ENCODE measurements around the gene PERM1.

PERM1 gene

DNA sequence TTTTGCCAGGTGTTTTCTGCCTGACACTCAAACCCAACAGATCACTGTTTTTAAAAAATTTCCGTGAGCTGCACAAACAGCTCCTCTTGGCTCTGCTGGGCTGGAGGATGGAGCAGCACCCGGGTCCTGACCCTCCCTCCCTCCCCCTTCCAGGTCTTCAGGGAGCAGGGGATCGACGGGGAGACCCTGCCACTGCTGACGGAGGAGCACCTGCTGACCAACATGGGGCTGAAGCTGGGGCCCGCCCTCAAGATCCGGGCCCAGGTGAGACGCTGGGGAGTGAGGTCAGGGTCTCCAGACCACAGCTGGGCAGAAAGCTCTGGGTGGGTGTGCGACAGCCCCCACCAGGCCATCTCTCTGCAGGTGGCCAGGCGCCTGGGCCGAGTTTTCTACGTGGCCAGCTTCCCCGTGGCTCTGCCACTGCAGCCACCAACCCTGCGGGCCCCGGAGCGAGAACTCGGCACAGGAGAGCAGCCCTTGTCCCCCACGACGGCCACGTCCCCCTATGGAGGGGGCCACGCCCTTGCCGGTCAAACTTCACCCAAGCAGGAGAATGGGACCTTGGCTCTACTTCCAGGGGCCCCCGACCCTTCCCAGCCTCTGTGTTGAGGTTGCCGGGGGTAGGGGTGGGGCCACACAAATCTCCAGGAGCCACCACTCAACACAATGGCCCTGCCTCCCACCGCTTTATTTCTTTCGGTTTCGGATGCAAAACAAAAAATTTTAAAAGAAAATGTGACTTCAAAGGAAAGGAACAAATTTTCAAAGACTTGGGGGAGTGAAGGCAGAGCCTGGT, 38.1 kb downstream of the PERM1 start:
- no peak for DNase-seq

DNA sequence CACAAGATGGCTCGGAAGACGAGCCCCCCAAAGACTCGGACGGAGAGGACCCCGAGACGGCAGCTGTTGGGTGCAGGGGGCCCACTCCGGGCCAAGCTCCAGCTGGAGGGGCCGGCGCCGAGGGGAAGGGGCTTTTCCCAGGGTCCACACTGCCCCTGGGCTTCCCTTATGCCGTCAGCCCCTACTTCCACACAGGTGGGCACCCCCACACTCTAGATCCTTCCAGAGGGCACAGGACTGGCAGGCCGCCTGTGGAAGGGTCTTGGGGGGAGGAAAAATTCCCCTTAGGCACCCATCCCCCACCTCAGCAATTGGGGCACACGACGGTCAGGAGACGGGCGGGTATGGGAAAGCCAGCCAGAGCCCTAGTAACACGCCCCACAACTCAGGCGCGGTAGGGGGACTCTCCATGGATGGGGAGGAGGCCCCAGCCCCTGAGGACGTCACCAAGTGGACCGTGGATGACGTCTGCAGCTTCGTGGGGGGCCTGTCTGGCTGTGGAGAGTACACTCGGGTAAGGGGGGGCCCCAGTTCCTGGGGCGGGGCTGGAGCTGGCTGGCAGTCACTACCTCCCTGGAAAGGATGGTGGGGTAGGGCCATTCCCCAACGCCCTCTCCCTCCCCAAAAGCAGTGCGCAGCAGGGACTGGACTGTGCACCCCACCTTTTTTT, 38.9 kb downstream of the PERM1 start:
- DNase-seq: no peak

DNA sequence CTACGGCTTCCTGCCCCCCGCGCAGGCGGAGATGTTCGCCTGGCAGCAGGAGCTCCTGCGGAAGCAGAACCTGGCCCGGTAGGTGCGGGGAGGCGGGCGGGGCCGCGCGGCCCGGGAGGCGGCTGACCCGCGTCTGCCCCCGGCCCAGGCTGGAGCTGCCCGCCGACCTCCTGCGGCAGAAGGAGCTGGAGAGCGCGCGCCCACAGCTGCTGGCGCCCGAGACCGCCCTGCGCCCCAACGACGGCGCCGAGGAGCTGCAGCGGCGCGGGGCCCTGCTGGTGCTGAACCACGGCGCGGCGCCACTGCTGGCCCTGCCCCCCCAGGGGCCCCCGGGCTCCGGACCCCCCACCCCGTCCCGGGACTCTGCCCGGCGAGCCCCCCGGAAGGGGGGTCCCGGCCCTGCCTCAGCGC, 39.5 kb downstream of the PERM1 start:
- no peak for DNase-seq

DNA sequence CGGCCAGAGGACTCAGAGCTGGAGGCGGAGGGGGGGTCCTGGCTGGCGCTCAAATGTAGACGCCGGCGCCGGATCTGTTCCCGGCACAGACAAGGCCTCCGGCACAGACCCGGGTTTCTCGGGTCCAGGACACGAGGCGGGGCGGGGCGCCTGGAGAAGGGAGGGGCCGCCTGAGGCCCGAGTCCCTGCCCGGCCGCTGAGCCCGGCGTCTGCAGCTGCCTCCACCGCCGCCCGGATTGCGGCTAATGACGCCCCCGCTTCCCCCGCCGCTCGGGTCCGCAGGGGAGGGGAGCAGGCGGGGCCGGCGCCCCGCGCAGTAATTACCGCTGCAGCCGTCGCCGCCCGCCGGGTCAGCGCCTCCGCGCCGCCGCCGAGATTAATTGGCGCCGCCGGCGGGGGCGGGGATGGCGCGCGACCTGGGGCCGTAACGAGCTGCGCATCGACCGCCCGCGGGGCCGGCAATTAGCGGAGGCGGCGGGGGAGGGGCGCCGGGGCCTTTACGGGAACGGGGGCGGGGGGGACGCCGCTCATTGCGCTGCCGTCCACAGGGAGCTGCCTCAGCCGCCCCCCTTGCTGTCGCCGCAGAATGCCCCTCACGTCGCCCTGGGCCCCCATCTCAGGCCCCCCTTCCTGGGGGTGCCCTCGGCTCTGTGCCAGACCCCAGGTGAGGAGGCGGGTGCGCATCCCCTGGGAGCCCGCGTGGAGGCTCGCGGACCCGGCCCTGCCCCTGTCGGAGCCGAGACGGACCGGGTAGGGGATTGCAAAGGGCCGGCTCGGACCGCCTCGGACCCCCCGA, 40.1 kb downstream of the PERM1 start:
- DNase-seq: no peak

DNA sequence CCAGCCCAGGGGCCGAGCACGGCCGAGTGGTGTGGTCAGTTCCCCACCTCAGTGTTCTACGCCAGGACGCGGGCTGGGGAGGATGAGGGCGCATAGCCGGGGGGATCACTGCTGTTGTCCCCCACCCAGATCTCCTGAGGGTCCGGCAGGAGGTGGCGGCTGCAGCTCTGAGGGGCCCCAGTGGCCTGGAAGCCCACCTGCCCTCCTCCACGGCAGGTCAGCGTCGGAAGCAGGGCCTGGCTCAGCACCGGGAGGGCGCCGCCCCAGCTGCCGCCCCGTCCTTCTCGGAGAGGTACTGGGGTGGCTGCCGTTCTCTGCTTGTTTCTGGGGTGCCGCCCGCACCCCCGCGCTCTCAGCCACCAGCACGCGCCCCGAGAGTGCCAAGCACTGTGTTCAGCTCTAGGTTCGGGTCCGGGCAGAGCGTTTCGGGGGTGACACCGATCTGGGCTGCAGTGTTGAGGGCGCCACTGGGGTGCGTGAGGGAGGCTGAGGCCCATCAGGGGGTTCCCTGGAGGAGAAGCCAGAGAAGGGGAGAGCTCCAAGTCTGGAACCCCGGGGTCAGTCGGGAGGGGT, 40.8 kb downstream of the PERM1 start:
- DNase-seq: no peak

DNA sequence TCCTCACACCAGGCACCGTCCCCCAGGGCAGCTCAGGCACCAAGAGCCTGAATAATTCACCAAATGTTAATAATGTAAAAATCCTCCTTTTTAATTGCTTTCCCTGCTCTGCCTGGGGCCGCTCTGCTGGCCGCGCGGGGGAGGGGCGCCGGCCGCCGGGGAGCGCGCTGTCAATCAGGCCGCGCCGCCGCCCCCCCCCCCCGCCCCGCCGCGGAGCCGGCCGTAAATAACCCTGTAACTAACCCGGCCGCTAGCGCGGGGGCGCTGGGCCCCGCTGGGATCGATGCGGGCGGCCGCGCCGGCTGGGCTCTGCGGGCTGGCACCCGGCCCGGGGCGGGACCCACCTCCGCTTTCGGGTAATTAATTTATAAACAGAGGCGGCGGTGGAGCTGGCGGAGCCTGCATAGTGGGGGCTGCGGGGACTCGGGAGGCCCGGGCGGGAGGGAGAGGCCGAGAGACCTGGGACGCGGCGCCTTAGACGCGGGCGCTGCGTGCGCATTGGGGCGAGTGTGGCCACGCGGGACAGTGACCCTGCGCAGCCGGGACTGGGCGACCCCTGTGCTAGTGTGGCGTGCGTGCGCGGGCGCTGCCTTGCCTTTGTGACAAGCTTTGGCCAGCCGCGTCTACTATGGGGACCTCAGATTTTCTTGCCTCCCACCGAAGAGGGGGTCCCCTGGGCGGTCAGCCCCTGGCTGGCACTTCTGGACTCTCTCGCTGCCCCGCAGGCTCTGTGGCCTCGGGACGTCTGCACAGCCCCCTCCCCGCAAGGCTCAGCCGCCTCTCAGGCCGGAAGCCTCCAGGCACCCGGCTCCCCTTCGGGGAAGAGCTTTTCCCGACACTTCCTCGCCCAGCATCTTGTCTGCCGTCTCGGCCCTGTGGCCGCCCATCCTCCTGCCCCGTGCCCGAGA, 41.5 kb downstream of the PERM1 start:
- no peak for DNase-seq

DNA sequence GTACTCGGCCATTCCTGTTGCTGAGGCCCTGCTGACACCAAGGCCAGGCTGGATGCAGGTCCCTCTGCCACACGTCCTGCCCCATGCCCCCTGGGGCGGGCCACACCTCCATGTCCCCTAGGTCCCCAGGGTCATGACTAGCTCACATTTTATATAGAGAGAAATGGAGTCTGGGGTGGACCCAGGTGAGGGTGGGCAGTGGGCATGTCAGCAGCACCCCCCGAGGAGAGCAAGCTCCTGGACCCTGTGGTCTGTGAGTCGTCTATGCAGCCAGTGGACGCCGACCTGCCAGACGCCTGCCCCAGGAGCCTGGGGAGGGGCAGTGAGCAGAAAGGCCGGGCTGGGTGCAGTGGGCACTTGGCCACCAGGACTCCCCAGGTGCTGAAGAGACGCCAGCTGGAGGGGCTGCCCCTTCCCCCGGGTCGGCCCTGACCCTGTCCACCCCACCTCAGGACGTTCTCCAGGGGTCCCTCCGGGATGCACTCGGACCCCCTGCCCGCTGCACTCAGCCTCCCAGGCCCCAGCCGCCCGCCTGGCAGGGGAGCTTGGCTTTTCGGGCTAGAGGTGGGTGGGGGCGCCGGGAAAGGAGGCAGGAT, 42.3 kb downstream of the PERM1 start:
- DNase-seq: no peak

DNA sequence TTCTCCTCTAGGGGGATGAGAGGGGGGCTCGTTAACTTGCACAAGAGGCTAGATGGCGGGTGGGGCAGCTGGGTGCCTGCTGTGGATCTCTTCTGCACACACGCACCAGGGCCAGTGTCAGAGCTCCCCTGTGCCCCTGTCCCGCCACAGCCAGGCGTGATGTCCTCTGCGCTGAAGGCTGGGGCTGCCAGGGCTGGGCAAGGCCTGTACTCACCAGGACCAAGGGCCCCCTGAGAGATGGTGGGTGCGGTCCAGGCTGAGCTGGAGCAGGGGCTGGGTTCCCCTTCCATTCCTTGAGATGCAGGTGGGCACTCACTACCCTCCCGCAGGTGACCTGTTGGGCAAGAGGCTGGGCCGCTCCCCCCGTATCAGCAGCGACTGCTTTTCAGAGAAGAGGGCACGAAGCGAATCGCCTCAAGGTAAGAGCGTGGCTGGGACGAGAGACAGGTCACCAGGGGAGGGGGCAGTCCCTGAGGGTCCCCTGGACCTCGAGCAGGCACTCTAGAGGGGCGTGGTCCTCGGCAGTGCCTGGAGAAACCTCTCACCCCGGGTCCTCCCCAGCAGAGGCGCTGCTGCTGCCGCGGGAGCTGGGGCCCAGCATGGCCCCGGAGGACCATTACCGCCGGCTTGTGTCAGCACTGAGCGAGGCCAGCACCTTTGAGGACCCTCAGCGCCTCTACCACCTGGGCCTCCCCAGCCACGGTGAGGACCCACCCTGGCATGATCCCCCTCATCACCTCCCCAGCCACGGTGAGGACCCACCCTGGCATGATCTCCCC, 43.0 kb downstream of the PERM1 start:
- no peak for DNase-seq

DNA sequence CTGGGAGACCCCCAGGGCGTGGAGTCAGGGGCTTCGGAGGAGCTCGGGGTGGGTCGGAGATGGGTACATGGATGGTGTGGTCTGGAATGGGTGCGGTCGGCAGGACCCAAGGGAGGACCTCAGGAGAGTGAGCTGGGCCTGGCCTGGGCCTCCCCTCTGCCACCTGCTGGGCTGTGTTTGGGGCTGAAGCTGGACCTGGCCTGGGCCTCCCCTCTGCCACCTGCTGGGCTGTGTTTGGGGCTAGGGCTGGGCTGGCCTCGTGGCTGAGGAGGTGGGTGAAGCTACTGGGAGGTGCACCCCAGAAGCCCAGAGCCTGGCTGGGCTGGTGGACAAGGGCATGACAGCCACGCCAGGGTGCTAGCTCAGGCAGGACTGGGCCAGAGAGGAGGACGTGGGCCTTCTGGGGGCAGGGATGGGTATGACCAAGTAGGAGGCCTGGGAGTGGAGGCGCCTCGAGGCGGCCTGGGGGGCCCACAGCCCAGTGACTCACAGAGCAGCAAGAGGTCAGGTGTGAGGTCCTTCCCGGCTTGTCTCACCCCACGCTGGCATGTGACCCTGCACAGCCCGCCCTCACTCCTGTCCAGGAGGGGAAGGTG, 43.7 kb downstream of the PERM1 start:
- no peak for DNase-seq

DNA sequence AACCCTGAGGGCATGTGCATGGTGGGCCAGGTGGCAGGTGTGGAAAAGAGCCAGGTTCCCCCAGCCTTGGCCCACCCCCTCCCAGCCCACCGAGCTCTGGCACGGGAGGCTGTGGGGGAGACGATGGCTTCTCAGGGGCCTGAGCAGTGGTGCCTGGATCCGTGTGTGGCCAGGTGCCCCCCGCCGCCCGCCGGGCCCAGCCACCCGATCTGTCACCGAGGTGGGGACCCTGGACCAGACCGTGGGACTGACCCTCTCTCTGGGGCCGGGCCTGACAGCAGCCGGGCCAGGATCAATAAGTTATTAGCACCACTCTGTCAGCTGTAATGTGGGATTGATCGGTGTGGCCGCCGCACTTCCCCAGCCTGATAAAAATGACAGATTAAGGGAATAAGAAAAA, 44.4 kb downstream of the PERM1 start:
- DNase-seq: no peak

DNA sequence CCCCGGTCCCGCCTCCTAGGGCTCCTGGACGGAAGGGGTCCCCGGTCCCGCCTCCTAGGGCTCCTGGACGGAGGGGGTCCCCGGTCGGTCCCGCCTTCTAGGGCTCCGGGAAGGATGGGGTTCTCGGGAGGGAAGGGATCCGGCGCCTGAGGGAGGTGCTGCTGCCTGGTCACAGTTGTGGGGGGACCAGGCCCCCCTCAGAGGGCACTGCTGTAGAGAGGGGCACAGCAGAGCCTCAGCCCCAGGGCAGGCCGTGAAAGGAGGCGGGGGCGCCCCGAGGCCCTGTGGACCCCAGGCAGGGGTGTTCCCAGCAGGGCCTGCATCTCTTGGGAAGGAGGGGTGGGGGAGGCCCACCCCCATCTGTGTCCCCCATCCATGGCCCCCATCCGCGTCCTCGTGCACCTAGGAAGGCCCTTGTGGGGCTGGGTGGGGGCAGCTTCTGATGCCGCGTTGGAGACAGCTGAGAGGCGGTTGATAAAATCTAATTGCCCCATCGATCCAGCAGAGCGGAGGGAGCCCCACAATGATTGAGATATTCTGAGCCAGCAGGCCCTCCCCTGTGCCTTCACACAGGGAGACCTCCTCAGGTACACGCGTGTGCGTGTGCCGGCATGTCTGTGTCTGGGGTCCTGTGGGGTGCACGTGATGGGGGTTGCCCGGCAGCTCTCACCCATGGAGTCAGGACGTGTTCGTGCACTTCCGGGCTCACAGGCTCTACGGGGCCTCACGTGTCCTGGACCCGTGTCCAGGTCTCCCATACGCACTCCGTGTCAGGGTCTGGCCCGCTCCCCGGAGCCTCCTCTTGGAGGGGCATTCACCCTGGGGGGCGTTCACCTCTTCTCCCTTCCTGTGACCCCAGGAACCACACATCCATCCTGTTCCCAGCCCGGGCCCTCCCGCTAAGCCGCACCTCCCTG, 45.3 kb downstream of the PERM1 start:
- DNase-seq: no peak

DNA sequence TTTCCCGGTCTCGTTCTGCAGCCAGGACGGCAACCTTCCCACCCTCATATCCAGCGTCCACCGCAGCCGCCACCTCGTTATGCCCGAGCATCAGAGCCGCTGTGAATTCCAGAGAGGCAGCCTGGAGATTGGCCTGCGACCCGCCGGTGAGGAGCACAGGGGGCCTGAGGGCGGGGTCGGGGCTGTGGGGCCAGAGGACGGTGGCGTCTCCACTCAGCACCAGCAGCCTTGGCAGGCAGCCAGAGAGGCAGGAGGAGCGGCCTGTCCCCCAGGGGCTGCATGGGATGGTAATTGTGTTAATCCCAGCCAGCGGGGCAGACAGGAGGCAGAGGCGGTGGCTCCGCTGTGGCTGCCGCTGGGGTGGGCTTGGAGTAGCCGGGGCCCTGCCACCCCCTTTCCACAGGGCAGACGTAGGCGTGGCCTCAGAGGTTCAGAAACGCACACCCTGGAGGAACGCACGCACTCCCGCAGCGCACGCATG, 46.1 kb downstream of the PERM1 start:
- no peak for DNase-seq

DNA sequence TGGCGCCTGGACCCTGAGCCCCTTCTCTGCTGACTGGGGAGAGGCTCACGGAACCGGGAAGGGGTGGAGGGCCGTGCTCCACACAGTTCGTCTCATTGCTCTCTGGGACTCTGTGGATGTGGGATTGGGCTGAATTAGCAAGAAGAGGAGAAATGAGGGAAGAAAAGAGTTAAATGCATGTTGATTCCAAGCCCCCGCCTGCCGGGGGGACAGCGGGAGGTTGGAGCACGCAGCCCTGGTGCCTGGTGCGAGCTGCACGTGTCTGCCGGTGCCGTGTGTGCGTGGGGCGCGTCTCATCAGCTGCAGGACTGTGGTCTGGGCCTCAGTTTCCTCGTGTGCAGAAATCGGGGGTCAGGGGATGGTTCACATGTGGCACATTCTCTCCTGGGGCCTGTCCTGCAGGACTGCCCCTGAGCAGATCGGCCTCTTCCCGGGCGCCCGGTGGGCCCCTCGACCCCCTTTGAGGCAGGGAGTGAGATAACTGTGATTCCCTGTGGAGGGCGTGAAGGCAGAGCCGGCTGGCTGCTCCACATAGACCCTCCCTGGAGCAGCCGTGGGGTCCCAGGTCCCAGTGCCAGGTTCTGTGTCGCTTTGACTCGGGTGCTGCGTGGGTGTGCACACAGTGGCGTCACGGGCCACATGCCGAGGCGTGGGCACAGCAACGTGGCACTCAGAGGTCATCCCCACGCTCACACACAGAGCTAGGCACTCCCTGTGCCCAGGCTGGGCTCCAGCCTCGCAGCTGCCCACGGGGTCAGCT, 46.7 kb downstream of the PERM1 start:
- no peak for DNase-seq

DNA sequence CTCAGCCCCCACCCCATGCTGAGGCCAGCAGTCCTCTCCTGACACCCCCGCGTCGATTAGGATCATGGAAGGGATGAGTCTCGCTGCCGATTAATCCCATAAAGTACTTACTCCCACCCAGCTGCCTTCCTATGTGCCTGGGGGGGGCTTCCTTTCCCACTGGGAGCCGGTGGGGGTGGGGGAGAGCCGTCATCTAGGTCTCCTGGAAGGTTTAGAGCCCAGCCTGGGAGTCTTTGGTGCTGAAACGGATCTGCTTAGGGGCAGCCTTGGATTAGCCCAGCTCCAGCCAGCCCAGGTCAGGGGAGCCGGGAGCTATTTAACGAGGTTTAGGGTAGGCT, 48.3 kb downstream of the PERM1 start:
- DNase-seq: no peak

DNA sequence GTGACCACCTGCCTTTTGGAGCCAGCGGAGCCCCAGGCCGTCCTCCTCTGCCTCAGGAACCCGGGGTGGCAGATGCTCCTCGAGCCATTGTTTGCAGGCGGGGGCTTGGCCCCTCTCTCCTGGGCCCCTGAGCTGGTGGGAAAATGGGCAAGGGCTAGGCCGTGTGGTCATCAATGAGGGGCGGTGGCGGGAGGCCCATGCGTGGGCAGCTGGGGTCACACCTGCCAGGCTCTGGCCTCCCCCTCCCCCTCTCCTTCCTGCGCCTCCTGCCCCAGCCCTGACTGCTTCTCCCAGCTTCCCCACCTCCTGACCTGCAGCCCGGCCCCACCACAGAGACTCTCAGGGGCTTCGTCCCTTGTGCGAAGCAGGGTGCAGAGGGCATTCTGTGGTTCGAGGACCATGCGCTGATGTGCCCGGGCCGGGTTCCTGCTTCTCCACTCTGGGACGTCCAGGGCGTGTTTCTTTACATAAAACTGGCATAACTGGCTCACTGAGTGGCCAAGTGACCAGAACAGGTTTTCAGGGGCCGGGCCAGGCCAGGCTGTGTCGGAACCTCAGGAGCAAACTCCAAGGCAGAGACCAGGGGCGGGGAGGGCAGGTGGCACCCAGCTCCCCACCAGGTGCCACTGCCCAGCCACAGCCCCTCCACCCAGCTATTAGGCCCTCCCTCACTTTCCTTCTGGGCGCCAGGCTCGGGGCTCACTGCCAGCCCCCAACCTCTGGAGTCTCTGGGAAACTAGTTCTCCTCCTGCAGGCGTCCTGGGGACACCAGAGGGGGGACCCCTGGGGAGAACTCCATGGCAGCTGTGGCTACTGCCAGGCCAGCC, 48.9 kb downstream of the PERM1 start:
- no peak for DNase-seq

DNA sequence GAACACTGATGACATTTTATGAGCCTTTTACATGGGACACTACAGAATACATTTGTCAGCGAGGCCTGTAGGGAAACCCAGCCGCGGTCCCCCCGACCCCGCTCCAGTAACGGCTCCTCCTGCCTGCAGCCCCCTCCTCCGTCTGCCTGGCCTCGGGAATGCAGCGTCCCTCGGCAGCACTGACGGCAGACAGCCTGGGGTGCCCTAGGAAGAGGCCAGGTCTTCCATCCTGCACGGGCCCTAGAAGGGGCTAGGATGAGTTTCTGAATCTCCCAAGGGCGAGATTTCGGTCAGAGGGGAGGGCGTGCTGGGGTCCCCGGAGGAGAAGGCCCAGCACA, 49.8 kb downstream of the PERM1 start:
- DNase-seq: no peak

DNA sequence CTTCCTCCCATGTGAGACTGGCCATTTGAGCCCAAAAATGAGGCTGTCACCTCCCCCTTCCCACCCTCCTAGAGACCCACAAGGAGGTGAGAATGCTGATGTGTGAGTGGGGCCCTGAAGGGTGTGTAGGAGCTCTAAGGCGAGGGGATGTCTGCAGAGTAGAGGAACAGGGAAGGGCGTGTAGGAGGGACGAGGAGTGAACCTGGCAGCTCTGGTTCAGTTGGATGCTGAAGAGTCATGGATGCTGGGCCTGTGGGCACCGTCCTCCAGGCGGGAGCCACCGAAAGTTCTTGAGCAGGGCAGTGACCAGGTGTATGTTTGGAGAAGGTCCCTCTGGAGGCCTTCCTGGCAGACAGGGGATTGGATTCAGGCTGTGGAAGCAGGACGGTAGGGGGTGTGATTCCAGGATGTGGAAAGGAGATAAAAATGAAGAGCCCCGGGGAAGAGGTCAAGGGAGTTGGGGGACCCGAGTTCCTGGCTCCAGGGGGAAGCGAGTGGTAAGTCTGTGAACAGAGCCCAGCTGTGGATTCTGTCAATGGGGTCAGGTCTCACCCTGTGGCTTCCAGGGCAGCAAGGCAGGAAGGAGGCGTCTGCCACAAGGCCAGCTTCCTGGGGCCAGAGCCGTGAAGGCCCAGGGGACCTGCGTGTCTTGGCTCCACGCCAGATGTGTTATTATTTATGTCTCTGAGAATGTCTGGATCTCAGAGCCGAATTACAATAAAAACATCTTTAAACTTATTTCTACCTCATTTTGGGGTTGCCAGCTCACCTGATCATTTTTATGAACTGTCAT, 50.3 kb downstream of the PERM1 start:
- no peak for DNase-seq
